NCI-H345 treated with DMSO at 0.1 percent for 48 hours (cell line): Measurements from ENCODE around the gene EML4.
"Not testable (repeated sequence)": the region's sequence is repeated elsewhere in the genome, so short reads cannot be mapped to it uniquely, and the experiment has no call there.

Experiments
- DNase-seq: peaks from one replicate; lab custom pipeline; 2025; ENCODE audit not compliant: unreplicated experiment; lab: John Stamatoyannopoulos, UW

The EML4 gene

DNA sequence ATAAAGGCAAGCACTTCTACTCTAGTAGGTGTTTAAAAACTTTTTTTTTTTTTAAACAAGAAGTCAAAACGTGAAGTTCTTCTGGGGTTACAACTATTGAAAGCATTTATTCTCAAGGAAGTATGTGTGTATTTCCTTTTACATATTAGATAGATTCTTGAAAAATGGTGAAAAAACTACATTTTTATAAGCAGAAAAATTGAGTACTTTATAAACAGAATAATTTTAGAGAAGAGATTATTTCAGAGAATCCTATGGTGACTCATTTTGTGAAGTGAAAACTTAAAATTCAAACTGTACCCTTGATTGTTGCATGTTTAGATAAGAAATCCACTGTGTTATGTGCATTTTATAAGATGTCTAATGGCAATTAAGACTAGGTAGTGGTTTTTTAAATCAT is 2.9 kb downstream of the EML4 start:
- DNase-seq = no peak

DNA sequence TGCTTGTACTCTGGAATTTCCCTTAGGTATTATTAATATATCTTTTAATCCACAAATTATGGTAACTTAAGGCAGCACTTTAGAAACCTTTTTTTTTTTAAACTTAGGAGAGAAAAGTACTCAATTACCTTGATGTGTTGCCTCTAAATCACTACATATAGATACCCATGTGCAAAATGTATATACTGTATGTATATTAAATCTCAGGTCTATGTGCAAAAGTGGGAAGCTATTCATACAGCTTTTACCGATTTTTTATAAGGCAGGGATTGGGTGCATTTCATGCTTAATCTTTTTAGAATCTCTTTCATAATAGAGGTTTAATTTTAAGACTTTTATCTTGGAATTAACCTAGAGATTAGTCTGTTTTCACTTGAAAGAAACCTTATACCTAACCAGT is 3.4 kb downstream of the EML4 start:
- no peak for DNase-seq

DNA sequence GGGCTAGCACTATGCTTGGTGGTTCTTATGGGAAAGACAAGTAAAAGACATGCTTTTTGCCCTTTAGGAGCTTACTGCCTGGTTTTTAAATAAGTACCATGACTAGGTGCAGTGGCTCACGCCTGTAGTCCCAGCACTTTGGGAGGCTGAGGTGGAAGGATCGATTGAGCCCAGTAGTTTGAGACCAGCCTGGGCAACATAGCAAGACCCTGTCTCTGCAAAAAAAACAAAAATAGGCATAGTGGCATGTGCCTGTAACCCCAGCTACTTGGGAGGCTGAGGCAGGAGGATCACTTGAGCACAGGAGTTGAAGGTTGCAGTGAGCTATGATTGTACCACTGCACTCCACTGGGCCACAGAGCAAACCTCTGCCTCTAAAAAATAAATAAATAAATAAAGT is 4.3 kb downstream of the EML4 start:
- not testable (repeated sequence) for DNase-seq

DNA sequence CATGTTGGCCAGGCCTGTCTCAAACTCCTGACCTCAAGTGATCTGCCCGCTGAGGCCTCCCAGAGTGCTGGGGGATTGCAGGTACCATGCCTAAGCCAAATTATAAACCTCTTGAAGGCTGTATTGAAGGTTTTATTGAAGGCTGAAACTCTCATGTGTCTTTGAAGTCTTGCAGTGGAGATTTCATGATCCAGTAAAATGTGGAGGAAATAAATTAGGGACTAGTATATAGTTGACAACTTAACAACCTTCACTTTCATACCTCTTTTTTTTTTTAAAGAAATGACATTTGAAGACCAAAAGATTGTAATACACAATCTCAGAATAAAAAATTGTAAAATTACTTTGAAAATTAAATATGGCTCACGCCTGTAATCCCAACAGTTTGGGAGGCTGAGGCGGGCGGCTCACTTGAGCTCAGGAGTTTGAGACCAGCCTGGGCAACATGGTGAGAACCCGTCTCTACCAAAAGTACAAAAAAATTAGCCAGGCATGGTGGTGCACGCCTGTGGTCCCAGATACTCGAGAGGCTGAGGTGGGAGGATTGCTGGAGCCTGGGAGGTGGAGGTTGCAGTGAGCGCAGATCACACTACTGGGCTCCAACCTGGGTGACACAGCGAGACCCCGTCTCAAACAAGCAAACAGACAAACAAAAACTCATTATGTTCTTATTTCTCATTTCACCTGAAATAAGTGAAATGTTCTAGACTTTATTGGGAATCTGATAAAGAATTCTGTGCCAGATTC is 8.0 kb downstream of the EML4 start:
- no peak for DNase-seq

DNA sequence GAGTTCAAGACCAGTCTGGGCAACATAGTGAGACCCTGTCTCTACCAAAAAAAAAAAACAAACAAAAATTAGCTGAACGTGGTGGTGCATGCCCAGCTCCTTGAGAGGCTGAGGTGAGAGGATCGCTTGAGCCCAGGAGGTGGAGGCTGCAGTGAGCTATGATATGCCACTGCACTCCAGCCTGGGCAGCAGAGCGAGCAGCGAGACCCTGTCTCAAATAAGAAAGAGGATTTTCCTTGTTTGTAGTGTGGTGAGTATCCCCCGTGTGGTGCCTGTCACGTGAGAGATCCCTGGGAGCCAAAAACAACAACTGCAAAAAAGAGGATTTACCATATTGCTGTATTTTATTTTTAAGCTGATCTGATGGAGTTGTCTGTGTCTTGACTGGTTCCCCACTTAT is 9.2 kb downstream of the EML4 start:
- DNase-seq = no peak

DNA sequence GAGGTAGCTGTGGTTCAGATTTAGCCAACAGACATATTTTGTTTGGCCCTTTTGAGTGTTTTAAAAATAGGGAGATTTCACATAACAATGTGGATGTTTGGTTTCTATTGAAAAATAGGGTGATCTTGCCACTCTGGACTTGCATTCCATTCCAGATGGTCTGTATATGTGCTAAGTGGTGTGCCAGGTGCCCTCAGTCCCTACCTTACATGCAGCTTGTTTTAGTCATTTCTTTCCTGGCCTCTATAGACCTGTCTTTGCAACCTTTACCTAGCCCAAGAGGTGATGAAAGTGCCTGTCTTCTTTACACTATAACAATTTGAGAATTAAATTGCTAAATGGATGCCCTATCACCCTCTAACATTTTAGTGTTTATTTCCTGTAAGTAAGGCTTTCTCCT is 11.1 kb downstream of the EML4 start:
- no peak for DNase-seq

DNA sequence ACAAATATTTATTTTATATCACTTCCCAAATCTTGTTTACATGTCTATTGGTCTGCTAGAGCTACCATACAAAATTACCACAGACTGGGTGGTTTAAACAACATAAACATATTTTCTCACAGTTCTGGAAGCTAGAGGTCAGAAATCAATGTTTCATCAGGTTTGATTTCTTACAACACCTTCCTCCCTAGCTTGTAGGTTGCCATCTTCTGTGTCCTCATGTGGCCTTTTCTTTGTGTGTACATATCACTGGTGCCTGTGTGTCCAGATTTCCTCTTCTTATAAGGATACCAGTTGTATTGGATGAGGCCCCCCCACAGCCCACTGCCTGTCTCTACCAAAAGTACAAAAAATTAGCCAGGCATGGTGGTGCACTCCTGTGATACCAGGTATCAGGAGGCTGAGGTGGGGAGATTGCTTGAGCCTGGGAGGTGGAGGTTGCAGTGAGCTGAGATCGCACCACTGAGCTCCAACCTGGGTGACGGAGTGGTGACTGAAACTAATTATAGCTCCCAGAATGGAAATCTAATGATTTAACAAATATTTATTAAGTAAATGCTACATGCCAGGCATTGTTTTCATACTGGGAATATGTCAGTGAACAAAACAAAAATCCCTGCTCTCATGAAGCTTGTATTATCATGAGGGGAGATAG is 13.6 kb downstream of the EML4 start:
- DNase-seq = no peak

DNA sequence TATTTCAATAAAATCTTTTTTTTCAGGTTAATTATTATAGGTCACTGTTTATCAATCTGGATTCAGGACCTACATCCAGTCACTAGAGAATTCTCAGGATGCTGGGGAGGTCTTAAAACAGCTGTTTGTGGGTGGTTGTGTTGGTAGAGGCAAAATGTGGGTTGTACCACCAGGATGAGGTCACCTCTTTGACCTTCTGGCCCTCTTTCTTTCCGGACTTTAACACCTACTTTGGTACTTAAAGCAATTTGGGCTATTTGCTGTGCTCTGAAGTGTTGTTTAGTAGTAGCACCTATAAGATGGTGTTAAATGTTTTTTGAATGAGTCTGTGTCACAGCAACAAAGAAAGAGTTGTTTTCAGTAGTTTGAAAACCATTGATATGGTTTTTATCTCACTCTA is 14.6 kb downstream of the EML4 start:
- DNase-seq = no peak

DNA sequence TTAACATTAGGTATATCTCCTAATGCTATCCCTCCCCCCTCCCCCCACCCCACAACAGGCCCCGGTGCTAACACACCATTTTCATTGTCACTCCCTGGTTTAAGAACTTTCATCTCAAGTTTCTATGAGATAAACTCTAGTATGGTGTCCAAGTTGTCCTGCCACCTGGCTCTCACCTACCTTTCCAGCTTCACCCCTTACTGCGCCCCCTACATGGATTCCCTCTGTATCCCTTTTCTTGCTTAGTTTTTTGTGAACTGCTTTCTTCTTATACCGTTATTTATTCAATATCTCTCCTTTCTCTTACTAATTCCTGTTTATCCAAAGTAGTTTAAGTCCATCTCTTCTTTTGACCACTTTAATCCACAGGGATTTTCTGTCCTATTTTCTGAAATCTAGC is 15.2 kb downstream of the EML4 start:
- DNase-seq = no peak

DNA sequence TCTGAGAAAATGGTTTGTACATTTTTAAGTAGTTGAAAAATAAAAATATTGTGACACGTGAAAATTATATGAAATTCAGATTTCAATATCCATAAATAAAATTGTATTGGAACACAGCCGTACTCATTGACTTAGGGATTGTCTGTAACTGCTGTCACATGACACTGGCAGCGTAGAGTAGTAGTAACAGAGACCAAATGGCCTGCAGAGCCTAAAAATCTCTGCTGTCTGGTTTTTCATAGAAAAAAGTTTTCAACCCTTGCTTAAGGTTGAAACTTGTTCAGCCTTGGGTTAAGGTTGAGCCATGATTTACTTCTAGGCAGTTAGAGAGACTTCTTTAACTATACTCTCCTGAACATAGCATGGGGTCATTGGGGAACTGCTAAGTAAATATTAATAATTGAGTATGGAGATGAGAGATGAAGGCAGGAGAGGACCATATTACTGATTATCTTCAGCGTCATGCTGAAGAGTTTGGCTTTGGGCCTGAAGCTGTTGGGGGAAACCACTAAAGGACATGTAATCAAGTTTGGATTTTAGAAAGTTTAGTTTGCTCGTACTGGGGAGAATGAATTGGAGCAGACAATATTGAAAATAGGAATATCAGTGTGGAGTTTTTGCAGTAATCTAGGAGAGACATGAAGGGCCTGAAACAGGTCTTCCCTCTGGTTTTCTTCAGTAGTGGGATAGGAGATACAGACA is 16.2 kb downstream of the EML4 start:
- no peak for DNase-seq

DNA sequence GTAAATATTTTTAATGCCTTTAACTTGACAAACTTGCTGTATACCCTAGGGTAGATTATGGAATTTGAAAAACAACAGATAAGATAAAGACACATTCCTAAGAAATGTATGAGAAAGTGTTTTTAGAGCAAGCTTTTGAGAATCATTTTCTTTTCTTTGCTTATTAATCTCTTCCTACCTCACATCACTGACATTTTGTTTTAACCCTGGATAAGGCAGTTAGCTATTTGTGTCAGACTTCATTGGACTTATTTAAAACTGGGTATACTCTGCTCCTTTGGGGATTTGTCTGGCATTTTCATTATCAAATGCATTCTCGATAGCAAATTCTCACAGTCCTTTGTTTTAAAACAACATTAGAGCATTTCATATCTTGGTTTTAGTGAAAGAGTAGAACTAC is 17.2 kb downstream of the EML4 start:
- no peak for DNase-seq

DNA sequence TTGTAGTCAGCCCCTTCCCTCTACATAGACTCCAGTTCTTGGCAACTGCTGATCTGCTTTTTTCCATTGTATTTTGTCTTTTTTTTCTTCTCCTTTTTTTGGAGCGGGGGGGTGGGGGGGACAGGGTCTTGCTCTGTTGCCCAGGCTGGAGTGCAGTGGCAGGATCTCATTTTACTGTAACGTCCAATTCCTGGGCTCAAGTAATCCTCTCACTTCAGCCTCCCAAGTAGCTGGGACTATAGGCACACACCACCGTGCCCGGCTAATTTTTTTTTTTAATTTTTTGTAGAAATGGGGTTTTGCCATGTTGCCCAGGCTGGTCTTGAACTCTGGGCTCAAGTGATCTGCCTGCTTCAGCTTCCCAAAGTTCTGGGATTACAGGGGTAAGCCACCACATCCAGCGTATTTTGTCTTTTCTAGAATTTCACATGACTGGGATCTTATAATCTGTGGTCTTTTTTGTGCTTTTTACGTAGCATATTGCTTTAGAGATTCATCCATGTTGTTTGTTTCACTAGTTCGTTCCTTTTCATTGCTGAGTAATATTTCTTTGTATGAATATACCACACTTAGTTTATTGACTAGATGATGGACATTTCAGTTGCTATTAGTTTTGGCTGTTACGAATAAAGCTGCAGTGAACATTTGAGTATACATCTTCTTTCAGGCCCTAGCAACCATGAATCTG is 17.9 kb downstream of the EML4 start:
- DNase-seq = no peak

DNA sequence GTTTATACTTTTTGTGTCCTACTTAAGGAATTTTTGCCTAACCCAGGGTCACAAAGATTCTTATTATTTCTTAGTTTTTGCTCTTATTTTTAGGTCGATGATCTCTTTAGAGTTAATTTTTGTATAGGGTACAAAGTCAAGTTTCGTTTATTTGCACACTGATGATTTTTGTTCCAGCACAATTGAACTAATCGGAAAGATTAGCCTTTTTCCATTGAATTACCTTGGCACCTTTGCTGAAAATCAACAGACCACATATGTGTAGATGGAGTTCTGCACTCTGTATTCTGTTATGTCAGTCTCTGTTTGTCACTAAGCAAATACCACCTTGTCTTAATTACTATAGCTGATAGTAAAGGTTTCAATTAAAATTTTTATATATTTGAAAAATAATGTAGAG is 18.7 kb downstream of the EML4 start:
- DNase-seq = no peak

DNA sequence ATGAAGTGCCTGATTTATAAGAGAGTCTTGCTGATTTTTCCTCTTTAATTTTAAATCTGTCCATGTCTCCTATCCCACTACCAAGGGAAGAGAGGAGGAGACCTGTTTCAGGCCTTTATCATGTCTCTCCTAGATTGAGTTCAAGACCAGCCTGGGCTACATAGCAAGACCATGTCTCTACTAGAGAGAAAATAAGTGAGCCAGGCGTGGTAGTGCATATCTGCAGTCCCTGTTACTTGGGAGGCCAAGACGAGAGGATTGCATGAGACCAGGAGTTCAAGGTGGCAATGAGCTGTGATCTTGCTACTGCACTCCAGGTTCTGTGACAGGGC is 20.0 kb downstream of the EML4 start:
- DNase-seq = no peak

DNA sequence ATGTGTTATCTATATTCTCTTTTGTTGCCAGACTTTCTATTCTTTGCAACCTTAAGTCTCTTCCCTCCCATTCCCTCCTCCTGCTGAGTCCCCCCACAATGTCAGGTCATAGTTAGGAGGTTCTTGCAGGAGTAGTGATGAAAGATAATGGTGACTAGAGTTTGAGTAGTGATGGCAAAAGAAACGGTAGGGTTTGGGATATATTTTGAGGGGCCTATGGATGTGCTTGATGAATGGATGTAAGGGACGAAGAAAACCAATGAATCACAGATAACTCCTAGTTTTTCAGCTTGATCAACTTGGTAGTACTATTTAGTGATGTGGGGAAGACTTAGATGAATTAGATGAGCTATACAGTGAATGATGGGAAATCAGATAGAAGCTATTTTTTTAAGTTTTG is 21.0 kb downstream of the EML4 start:
- DNase-seq = no peak

DNA sequence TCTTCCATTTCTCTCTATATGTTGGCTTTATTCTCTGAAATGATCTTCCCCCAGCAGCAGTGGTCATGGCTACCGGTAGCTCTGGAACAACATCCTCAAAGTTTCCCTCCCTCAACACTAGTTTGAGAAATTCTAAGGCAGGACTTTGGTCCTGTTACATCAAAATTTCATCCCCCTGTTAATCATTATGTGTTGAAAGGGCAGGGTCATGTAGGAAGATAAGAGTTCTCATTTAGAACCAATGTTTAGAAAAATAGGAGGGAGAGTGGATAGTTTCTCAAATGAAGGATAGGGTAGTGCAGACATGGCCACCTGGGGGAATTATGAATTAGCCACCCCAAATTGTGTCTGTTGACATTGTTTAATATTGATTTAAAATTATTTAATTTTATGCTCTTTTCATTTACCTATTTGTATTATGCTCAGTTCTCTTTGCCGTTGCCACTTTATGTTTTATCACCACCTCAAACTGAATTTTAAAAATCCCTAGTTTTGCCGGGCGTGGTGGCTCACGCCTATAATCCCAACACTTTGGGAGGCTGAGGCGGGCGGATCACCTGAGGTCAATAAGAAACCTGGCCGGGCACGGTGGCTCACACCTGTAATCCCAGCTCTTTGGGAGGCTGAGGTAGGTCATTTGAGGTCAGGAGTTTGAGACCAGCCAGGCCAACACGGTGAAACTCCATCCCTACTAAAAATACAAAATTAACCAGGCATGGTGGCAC is 22.3 kb downstream of the EML4 start:
- DNase-seq = no peak

DNA sequence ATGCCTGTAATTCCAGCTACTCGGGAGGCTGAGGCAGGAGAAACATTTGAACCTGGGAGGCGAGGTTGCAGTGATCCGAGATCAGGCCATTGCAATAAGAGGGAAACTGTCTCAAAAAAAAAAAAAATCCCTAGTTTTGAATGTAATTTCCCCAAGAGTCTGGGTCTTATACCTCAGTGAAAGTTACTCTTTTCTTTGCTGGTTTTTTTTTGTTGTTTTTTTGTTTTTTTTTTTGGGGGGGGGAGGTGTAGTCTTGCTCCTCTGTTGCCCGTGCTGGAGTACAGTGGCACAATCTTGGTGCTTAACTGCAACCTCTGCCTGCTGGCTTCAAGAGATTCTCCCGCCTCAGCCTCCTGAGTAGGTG is 22.8 kb downstream of the EML4 start:
- DNase-seq = no peak

DNA sequence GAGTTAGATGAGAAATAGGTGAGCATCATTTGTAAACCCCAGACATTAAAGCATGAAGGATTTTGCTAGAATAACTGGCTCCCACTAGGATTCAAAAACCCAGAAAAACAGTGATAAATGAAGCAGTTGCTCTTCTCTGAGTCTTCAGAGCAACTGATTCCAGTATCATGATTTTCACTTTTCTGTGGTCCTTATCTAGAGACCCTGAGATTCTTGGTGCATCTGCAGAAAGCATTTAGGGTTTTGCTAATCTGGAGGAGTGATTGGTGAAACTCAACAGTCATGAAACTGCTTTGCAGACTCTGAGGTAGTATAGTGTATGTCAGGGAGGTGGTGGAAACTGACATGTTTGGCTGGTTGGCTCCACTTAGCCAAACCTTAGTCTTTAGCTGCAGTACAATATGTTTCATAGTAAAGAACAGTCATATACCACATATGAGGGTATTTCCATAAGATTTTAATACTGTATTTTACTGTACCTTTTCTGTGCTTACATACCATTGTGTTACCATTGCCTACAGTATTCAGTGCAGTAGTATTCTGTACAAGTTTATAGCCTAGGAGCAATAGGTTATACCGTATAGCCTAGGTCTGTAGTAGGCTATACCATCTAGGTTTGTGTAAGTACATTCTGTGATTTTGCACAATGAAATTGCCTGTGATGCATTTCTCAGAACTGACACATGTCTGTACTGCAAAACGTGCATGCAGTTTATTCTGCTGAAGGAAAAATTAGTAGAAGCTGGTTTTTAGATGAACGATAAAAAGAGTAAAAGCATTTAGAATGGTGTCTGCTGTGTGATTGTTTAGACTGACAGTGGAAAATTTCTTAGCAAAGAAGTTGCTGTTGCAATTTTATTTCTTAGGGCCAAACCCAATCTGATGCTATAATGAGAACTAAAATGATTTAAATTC is 23.8 kb downstream of the EML4 start:
- DNase-seq = no peak

DNA sequence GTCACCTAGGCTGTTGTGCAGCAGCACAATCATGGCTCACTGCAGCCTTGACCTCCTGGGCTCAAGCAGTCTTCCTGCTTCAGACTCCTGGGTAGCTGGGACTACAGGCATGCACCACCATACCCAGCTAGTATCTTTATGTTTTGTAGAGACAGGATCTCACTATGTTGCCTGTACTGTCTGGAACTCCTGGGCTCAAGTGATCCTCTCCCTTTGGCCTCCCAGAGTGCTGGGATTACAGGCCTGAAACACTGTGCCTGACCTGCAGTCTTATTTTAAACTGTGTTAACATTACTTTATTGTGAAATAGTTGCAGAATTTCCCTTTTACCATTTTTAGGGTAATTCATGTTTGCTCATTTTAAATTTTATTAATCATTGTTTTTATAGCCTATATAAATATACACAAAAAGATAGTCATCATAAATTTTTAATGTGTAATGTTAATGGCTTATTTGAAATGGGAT is 24.6 kb downstream of the EML4 start:
- no peak for DNase-seq

DNA sequence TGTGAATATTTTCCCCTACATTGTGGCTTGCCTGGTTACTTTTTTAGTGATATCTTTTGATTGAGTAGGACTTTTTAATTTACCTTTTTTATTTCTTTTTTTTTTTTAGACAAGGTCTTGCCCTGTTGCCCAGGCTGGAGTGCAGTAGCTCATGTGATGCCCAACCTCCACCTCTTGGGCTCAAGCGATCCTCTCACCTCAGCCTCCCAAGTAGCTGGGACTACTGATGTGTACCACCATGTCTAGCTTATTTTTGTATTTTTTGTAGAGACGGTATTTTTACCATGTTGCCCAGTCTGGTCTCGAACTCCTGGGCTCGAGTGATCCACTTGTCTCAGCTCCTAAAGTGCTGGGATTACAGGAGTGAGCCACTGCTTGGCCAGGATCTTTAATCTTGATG is 25.3 kb downstream of the EML4 start:
- DNase-seq = no peak
